Kidney (tissue), 14 donors: ENCODE measurements around the gene SDF4. TPM values are rescaled to one million over a fixed set of nuclear protein-coding genes. Genes with fewer than 3 reads are reported as not detected.

ENCODE experiments used
- DNase-seq, 5 donors: peaks; one replicate each; pipeline ENCODE4 v3.0.0-alpha.2; 2013 to 2020
- FAIRE-seq: peaks from 2 replicates; lab custom pipeline; 2012; peaks lifted over from hg19 to GRCh38; lab: Jason Lieb, UNC
- H3K27ac ChIP-seq, 2 donors: one replicate each; pipeline ENCODE4 v1.7.0; 2013; ENCODE audit warnings: low read depth in 2 of 2, low read length in 2 of 2, inconsistent platforms in 1 of 2
- H3K27me3 ChIP-seq: one replicate; pipeline ENCODE4 v1.7.1; 2013; ENCODE audit warnings: low read length, inconsistent platforms; ENCODE audit not compliant: control insufficient read depth, insufficient read depth
- H3K36me3 ChIP-seq, 3 donors: one replicate each; pipeline versions ENCODE4 v1.7.0 to v1.7.1; 2013; ENCODE audit warnings: low read length in 3 of 3, control low read depth in 1 of 3, inconsistent platforms in 1 of 3; ENCODE audit not compliant: insufficient read depth in 3 of 3, control insufficient read depth in 2 of 3
- H3K4me1 ChIP-seq, 3 donors: one replicate each; pipeline versions ENCODE4 v1.7.0 to v1.7.1; 2013; ENCODE audit warnings: low read length in 3 of 3, inconsistent platforms in 1 of 3, low read depth in 1 of 3; ENCODE audit not compliant: control insufficient read depth in 2 of 3, insufficient read depth in 2 of 3
- H3K4me3 ChIP-seq, 3 donors: one replicate each; pipeline versions ENCODE4 v1.7.0 to v1.8.1; 2013; ENCODE audit warnings: low read length in 3 of 3, control low read depth in 1 of 3, inconsistent platforms in 1 of 3
- H3K9ac ChIP-seq, 3 donors: one replicate each; pipeline versions ENCODE4 v1.7.0 to v1.7.1; 2013; ENCODE audit warnings: low read length in 3 of 3, control low read depth in 1 of 3, inconsistent platforms in 1 of 3
- H3K9me3 ChIP-seq, 3 donors: one replicate each; pipeline versions ENCODE4 v1.7.0 to v1.7.1; 2013; ENCODE audit warnings: low read length in 3 of 3, control low read depth in 1 of 3, inconsistent platforms in 1 of 3; ENCODE audit not compliant: control insufficient read depth in 2 of 3, insufficient read depth in 1 of 3
- CTCF ChIP-seq: IDR thresholded peaks from 3 replicates; pipeline ENCODE4 v1.5.1; 2012; ENCODE audit warnings: mild to moderate bottlenecking, moderate library complexity, borderline replicate concordance; ENCODE audit not compliant: insufficient read depth; ENCODE audit errors: extremely low read depth
- intact Hi-C: fragments of 100-400 bp; cut with DNase I; formaldehyde crosslinking; loops from one replicate; pipeline ENCODE4 v1.11.1; 2022
- polyA plus RNA-seq: library from polyadenylated mRNA; stranded (reverse); fragments of 350-450 nt; fragmentation: Illumina TruSeq; extraction: RNeasy Lipid Tissue Mini Kit (QIAGEN cat#74804); gene quantifications from one replicate; pipeline ENCODE4 v1.2.3, GENCODE V29; 2014; ENCODE audit warnings: low read depth, low replicate concordance; ENCODE audit not compliant: insufficient read depth
- total RNA-seq: library from RNA; stranded (reverse); fragmentation: NEBNext Ultra II Directional; extraction: Animal tissue kit (Norgen Biotek cat#: 25700); gene quantifications from one replicate; pipeline ENCODE4 v1.2.1, GENCODE V29; 2021
- donor health status: control.
- donor health status: control.
- donor health status: control.
- donor health status: control.
- donor health status: control.
- donor health status: DM: yes; HTN: yes; CAD: no.
- donor health status: Normal renal cell carcinoma (clear cell type).

SDF4 gene
- total and polyA plus RNA-seq, 2 donors from 2014 or later: 143 to 160 TPM

DNA sequence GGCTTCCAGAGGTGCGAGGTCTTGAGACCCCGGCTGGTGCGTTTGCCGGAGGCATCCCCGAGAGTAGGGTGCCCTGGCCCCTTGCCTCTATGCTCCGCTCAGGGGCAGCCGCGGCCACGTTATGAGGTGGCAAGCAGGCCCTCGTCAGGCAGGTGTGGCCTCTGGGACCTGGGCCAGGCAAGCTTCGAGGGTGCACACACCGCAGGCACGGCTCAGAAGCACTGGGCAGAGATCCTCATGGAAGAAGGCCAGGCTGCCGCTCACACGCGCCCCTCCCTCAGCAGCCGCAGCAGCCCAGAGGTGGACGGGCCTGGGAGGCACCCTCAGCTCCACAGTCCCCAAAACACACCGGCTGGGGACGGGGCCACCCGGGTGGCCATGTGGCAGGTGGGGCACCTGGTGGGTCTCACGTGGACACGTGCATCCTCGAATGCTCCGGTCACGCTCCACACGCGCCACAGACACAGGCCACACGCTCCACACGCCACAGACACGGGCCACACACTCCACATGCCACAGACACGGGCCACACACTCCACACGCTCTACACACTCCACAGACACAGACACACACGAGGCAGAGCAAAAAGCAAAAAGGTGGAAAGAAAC, 6.5 kb downstream of the SDF4 start:
- Histone ChIP-seq H3K9me3 (no peaks in the 10 kb centered on the region), H3K4me3 (no peak overlapping the region), H3K27ac (no peak overlapping the region), H3K9ac (no peak overlapping the region), H3K4me1 (peaks cover 0 to 10% (median 10%) of the 10 kb centered on the region in 3 donors), H3K36me3 (peaks cover 4 to 29% (median 26%) of the 10 kb centered on the region in 3 donors), H3K27me3 (no peaks in the 10 kb centered on the region)
- no peak for TF ChIP-seq CTCF
- DNase-seq: no peak
- intact Hi-C loops: no loop called here
- no peak for FAIRE-seq

- no peak for FAIRE-seq
- Histone ChIP-seq H3K4me1 (peaks cover 0 to under 1% (median 0%) of the 10 kb centered on the region in 3 donors), H3K9me3 (no peaks in the 10 kb centered on the region), H3K9ac (no peak overlapping the region), H3K4me3 (no peak overlapping the region), H3K36me3 (peaks cover 4 to 29% (median 27%) of the 10 kb centered on the region in 3 donors), H3K27me3 (no peaks in the 10 kb centered on the region), H3K27ac (no peak overlapping the region)
- DNase-seq: no peak
- TF ChIP-seq CTCF: no peak
- intact Hi-C loops: no loop called here
These were observed 7.9 kb downstream of the SDF4 start for GRCh38 chr1:1223891-1224290.

DNA sequence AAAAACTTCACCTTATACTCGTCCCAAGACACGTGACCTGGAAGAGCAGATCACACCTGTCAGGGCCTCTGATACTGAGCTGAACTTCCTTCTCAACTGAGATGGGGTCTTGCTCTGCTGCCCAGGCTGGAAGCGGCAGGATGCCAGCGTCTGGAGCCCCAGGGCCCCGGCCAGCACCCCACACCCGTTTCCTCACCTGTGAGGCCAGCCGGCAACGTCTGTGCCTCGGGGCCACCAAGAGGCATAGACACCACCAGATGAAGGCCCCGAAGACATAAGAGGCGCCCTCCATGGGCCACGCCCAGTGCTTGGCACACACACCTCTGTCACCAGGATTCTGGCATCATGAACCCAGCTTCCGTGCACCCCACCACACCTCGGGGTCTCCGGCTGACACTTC, 8.5 kb downstream of the SDF4 start:
- no peaks in the 10 kb centered on the region for H3K27me3 ChIP-seq
- FAIRE-seq: no peak
- H3K4me3 ChIP-seq: no peak overlapping the region
- H3K9ac ChIP-seq: no peak overlapping the region
- no peaks in the 10 kb centered on the region for H3K9me3 ChIP-seq
- TF ChIP-seq CTCF: no peak
- no peak overlapping the region for H3K27ac ChIP-seq
- intact Hi-C loops: no loop called here
- no peaks in the 10 kb centered on the region for H3K4me1 ChIP-seq
- H3K36me3 ChIP-seq: peaks cover 4 to 30% (median 27%) of the 10 kb centered on the region in 3 donors
- no peak for DNase-seq
